Esophagus muscularis mucosa (tissue), 4 donors: ENCODE measurements around the gene PDLIM5. TPM values are rescaled to one million over a fixed set of nuclear protein-coding genes. Genes with fewer than 3 reads are reported as not detected.

Experiments
- DNase-seq: peaks from one replicate; pipeline ENCODE4 v3.0.0-alpha.2; 2017; ENCODE audit errors: extremely low spot score
- H3K27ac ChIP-seq, 4 donors: fragments of 200-600 bp; sonication (generic); replicated peaks in 1 of 4; 1 replicate in 3 of 4; 2 replicates in 1 of 4; pipeline ENCODE4 v1.5.1; 2016 to 2019; ENCODE audit warnings: mild to moderate bottlenecking in 1 of 4
- H3K27me3 ChIP-seq, 4 donors: fragments of 200-600 bp; sonication (generic); one replicate each; pipeline versions ENCODE4 v1.5.1 to v1.6.0; 2016 to 2019
- H3K36me3 ChIP-seq, 4 donors: fragments of 200-600 bp; sonication (generic); one replicate each; pipeline ENCODE4 v1.5.1; 2016 to 2019
- H3K4me1 ChIP-seq, 4 donors: fragments of 200-600 bp; sonication (generic); one replicate each; pipeline ENCODE4 v1.5.1; 2016 to 2019
- H3K4me3 ChIP-seq, 4 donors: fragments of 200-600 bp; sonication (generic); 1 replicate in 2 of 4; 2 replicates in 2 of 4; pipeline ENCODE4 v1.5.1; 2016 to 2019; ENCODE audit warnings: mild to moderate bottlenecking in 4 of 4, moderate library complexity in 1 of 4
- H3K9me3 ChIP-seq, 4 donors: fragments of 200-600 bp; sonication (generic); 1 replicate in 3 of 4; 2 replicates in 1 of 4; pipeline ENCODE4 v1.5.1; 2016 to 2019
- CTCF ChIP-seq, 3 experiments: fragments of 200-600 bp in 2 of 3; fragments of 450-650 bp in 1 of 3; sonication (generic) in 2 of 3; IDR thresholded peaks; one replicate each; pipeline ENCODE4 v1.5.1; 2017 to 2019; ENCODE audit warnings: antibody characterized with exemption in 3 of 3, mild to moderate bottlenecking in 2 of 3, moderate library complexity in 1 of 3
- EP300 ChIP-seq: sonication (generic); formaldehyde crosslinking; IDR thresholded peaks from one replicate; pipeline ENCODE4 v1.6.1; 2017; ENCODE audit warnings: antibody characterized with exemption
- POLR2A ChIP-seq: fragments of 450-650 bp; IDR thresholded peaks from one replicate; pipeline ENCODE4 v1.6.1; 2017; ENCODE audit warnings: antibody characterized with exemption, moderate library complexity, mild to moderate bottlenecking, low read depth
- POLR2AphosphoS5 ChIP-seq, 2 donors: sonication (generic); formaldehyde crosslinking; IDR thresholded peaks; one replicate each; pipeline ENCODE4 v1.6.1; 2017; ENCODE audit warnings: antibody characterized with exemption in 2 of 2
- WGBS: methylation state at CpG from one replicate; pipeline ENCODE4 v1.1.5; 2018; 5-methylcytosine and 5-hydroxymethylcytosine counted together
- intact Hi-C: fragments of 100-400 bp; cut with DNase I; formaldehyde crosslinking; loops from one replicate; pipeline ENCODE4 v1.15.1; 2023
- total RNA-seq, 4 donors: library from RNA; depleted of rRNA; stranded (reverse); fragments of >200 nt; gene quantifications; one replicate each; pipeline versions ENCODE4 v1.1.0 to v1.2.1, GENCODE V29; 2016

Gene PDLIM5
- total RNA-seq, 4 donors from 2014 or later, result 138 to 160 (median 146) TPM

GRCh38 chr4:94680176-94680862 lies 228.6 kb downstream of the PDLIM5 start:
- no peak for TF ChIP-seq CTCF (IDR thresholded peaks at IDR 0.05)
- TF ChIP-seq POLR2A, result no peak
- no peak for TF ChIP-seq POLR2AphosphoS5 (IDR thresholded peaks at IDR 0.05)
- TF ChIP-seq EP300, result no peak
- Histone ChIP-seq H3K4me3 (no peak overlapping the region), H3K27me3 (no peaks in the 10 kb centered on the region), H3K9me3 (no peaks in the 10 kb centered on the region), H3K4me1 (peaks cover 0 to 15% (median 10%) of the 10 kb centered on the region in 4 donors), H3K27ac (no peak overlapping the region), H3K36me3 (no peaks in the 10 kb centered on the region)
- no peak for DNase-seq
- WGBS, result 83% methylated on average over 10 of the region's 10 CpGs
- intact Hi-C loops, result no loop called here

- Histone ChIP-seq H3K9me3 (no peaks in the 10 kb centered on the region), H3K4me1 (no peaks in the 10 kb centered on the region), H3K36me3 (no peaks in the 10 kb centered on the region), H3K27me3 (no peaks in the 10 kb centered on the region), H3K27ac (no peak overlapping the region), H3K4me3 (no peak overlapping the region)
- no peak for DNase-seq
- TF ChIP-seq POLR2A (no peak), POLR2AphosphoS5 (IDR thresholded peaks at IDR 0.05) (no peak), EP300 (no peak), CTCF (IDR thresholded peaks at IDR 0.05) (no peak)
- WGBS, result 94% methylated on average over 5 of the region's 5 CpGs
- intact Hi-C loops, result no loop called here
Measured at GRCh38 chr4:94686086-94686485, 234.3 kb downstream of the PDLIM5 start.

GRCh38 chr4:94689155-94689860 lies 237.6 kb downstream of the PDLIM5 start:
- Histone ChIP-seq H3K4me1 (no peaks in the 10 kb centered on the region), H3K27ac (no peak overlapping the region), H3K4me3 (no peak overlapping the region), H3K27me3 (no peaks in the 10 kb centered on the region), H3K36me3 (no peaks in the 10 kb centered on the region), H3K9me3 (no peaks in the 10 kb centered on the region)
- WGBS, result 64% methylated on average over 4 of the region's 4 CpGs
- DNase-seq, result no peak
- TF ChIP-seq POLR2A (no peak), CTCF (IDR thresholded peaks at IDR 0.05) (no peak), EP300 (no peak), POLR2AphosphoS5 (IDR thresholded peaks at IDR 0.05) (no peak)
- intact Hi-C loops, result no loop called here

- 71% methylated on average over 4 of the region's 4 CpGs for WGBS
- Histone ChIP-seq H3K36me3 (no peaks in the 10 kb centered on the region), H3K27ac (no peak overlapping the region), H3K9me3 (no peaks in the 10 kb centered on the region), H3K27me3 (no peaks in the 10 kb centered on the region), H3K4me1 (no peaks in the 10 kb centered on the region), H3K4me3 (no peak overlapping the region)
- no peak for DNase-seq
- intact Hi-C loops, result no loop called here
- TF ChIP-seq EP300, result no peak
- no peak for TF ChIP-seq POLR2AphosphoS5 (IDR thresholded peaks at IDR 0.05)
- no peak for TF ChIP-seq CTCF (IDR thresholded peaks at IDR 0.05)
- TF ChIP-seq POLR2A, result no peak
Measured at GRCh38 chr4:94690851-94691254, 239.1 kb downstream of the PDLIM5 start.
